ELR (cell line): ENCODE results near the gene GOT1.

Experiments used
- DNase-seq: peaks from one replicate; pipeline ENCODE4 v3.0.0-alpha.2; 2015; ENCODE audit warnings: low read depth

GOT1 gene

DNA sequence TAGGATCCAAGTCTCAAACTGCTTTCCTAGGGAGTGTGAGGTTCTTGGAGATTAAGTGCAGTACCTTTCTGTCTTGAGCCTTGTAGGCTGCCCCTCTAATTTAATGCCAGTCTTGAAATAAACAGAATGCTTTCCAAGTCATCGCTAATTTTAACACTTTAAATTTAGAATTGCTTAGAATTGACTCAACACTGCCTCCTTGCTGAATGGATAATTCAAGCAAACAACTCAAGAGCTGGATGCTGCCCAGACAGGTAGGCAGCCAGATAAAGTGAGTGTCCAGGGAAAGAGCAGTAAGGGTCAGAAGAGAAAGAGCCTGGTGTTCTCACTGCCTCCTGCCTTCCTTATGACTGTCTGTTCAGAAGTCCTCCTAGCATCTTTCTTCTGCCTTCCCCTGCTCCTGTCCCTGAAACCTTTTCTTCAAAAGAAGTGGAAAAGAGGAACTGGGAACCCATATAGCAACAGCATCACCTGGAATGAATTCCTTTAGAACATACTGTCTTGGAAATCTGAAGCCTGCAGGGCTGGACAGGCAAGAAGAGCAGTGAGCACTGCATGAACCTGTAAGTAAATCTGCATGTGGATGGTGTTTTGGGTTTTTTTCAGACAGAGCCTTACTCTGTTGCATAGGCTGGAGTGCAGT, 3.1 kb upstream of the GOT1 start:
- peak; percentile 41 for DNase-seq

GRCh38 chr10:99432881-99433280, 2.5 kb upstream of the GOT1 start:
- no peak for DNase-seq

DNA sequence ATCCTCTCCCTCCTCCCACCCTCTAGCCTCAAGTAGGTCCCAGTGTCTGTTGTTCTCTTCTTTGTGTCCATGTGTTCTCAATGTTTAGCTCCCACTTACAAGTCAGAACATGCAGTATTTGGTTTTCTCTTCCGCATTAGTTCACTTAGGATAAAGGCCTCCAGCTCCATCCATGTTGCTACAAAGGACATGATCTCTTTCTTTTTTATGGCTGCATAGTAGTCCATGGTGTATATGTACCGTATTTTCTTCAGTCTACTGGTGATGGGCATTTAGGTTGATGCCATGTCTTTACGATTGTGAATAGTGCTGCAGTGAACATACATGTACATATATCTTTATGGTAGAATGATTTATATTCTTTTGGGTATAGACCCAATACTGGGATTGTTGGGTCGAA, 1.6 kb upstream of the GOT1 start:
- no peak for DNase-seq

- DNase-seq, result peak; percentile 67
These were observed 851 bp upstream of the GOT1 start for GRCh38 chr10:99431190-99431760.

GRCh38 chr10:99430116-99430450, 341 bp downstream of the GOT1 start:
- peak; percentile 27 for DNase-seq

DNA sequence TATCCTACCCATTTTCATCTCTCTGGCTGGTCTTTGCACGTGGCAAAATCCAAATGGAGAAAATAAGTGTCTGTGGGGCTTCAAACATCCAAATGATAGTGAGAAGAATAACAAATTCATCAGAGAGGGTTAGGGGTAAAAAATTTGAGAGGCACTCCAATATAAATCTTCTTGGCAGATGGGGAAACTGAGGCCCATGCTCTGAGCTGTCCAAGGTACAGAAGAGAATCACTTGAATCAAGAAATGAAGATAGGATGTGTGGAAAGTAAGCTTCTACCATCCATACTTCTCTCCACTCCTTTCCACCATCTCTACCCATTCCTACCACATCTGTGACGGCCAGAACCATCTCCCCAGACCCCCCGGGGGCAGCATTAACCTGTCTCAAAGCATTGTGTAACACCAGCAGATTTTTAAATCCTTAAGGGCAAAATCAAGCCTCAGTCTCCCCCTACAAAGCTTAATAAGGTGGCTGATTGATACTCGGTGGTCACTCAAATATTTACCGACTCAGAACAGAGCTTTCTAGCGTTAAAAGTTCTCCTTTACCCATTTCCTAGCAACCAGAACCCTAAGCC, 818 bp downstream of the GOT1 start:
- DNase-seq, result no peak

DNA sequence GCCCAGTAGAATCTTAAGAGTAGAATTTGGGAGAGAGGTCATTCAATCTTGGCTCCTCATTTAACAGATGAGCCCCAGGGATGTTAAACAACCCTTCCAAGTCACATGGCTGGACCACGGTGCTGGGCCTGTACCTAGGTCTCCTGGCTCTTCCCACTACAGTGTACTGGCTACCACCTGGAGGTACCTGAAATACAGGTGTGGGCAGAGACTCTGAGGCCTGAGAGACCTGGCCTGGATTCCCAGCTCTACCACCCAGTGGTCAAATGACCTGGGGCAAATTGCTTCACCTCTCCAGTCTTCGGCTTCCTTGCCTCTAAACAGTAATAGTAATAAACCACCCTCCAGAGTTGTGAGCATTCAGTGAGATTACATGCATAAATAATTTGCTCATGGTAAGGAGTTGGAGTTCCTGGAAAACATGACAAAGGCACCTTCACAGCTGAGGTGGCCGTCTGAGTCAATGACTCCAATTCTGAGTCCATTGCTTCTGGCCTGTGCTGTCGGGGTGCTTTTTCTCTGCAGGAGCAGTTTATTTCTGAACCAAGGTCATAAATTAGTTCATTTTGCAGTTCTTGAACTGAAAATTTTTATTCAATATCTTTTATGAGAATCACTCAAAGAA, 2.7 kb downstream of the GOT1 start:
- no peak for DNase-seq

DNA sequence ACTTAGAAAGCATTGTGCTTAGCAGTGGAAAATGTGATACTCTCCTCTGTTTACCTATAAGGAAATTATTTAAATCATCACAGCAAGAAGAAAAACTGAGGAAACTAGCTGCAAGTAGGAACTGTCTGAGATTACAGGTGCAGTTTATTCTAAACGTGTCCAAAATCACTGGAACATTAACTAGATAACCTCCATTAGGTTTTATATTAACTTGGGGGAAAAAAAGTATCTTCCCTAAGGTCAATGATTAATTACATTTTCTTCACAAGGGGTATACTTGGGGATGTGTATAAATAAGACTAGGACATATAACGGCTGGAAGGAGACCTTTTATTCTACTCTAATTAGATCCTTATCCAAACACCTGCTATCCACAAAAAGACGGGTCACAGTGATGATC, 3.7 kb downstream of the GOT1 start:
- no peak for DNase-seq

- DNase-seq, result no peak
These were observed 5.2 kb downstream of the GOT1 start for GRCh38 chr10:99425204-99425603.

- DNase-seq, result no peak
These were observed 5.8 kb downstream of the GOT1 start for GRCh38 chr10:99424656-99425055.

DNA sequence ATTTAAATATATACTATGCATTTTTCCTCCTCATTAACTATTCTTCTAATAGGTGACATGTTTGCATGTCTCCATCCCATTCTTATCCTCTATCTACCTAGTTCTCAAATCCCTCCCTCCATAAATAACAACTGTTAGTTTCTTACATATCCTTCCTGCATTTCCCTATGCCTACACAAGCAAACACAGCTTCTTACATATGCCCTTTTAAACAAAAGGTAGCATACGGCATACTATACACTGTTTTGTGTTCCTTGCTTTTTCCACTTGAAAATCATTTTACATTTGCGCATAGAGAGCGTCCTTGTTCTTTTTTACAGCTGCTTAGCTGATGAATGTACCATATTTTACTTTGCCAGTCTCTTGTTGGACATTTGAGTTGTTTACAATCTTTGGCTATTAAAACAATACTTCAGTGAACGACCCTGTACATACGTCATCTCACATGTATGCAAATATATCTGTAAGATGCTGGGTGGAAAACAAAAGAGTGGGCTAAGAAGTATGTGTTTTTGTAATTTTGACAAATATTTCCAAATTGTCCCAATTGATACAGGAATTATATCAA, 7.8 kb downstream of the GOT1 start:
- DNase-seq, result no peak

DNA sequence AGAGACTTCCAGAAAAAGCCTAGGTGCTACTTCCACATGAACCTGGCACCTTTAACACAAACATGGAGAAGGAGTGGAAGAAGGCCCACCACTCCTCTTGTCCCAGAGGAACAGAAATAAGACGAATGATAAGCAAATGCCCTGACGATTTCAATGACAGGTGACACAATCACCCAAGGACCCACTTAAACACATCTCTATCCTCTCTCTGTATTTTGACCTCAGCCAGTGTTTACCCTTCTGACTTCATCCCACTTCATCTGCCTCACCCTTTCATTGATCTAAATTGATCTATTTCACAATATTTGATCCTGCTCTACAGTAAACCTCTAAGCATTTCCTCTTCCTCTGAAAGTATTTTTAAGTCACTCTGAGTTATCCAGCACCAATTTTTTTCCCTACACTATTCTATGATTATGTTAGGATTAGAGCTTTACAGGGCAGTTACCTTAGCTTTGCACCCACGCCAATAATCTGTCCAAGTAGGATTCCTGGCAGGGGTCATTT, 9.1 kb downstream of the GOT1 start:
- DNase-seq, result no peak

- DNase-seq, result no peak
These were observed 10.7 kb downstream of the GOT1 start for GRCh38 chr10:99419688-99420087.

DNA sequence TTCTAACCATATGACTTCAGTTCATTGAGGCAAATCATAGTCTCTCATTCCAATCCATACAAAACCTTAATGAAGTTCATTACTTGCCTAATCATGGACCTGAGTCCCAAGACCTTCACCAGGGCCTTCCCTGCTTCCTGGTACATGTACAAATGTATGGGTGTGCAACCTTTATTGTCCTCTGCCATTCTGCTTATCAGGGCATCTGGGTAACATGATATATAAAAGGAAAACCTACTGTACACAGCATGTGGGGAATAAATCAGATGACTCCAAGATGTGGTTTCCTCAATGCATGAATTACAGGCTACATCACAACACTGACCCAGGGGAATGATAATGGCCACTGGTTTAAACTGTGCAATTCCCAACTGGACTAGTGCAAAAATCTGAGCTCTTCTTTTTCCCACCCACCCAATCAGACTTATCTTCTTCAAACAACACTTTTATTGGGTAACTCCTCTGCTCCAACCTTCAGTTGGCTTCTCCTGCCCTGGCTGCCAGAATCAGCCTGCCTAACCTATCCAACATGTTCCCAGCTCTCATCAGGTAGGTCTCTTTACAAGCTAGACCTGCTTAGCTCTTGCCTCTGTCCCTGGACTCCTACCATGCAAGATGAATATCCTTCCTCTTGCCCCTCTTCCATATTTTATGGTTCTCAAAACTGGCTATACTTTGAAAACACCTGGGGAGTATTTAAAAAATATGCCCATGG, 11.4 kb downstream of the GOT1 start:
- DNase-seq, result no peak

- no peak for DNase-seq
These were observed 18.3 kb downstream of the GOT1 start for GRCh38 chr10:99412099-99412498.

DNA sequence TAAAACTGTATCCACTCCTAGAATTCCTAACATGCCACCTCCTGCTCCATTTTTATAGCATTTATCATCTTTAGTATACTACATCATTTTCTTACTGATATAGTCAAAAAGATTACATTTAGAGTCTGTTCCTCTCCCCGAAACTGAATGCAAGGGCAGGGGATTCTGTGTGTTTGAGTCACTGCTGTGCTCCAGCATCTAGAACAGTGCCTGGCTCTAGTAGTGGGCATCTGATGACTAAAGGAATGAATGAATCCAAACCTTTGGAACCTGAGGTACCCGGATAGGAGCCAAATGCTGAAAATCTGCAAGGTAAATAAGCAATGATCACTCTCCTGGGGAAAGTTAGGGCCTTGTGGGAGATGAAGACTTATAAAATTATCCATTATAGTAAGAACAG, 18.9 kb downstream of the GOT1 start:
- no peak for DNase-seq

DNA sequence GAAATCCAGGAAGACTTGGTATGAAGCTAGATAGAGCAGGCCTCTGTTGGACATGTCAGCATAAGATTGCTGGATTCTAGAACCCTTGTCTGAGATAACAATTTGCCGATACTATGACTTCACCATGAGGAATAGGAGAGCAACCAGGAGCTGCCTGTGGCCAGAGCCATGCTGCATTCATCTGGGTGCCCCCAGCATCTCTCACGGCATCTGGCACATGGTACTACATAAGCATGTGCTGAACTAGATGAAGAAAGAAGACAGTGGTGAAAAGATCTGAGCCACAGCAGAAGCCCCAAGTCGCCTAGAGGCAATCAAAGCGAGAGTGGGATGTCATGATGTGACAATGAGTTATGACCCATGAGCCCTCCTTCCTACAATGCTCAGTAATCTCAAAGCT, 19.5 kb downstream of the GOT1 start:
- no peak for DNase-seq

DNA sequence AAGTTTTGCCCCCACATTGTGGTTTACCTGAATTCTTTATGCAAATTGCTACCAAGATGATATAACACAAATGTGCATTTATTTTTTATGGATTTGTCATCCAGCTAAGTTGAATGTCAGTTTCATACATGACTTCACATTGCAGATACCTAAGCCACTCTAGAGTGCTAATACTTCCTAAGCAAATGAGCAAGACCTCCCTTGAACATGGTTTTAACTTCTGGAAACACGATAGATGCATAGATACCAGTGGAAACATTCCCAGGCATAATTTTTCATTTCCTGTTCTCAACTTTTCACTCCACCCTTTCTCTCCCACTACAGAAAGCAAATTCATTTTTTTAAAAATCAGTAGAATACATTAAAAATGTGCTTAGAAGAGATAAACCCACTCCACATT, 20.3 kb downstream of the GOT1 start:
- no peak for DNase-seq

- no peak for DNase-seq
These were observed 24.3 kb downstream of the GOT1 start for GRCh38 chr10:99406149-99406548.

GRCh38 chr10:99403674-99404073, 26.8 kb downstream of the GOT1 start:
- peak; percentile 81 for DNase-seq

- no peak for DNase-seq
These were observed 30.8 kb downstream of the GOT1 start for GRCh38 chr10:99399664-99400063.

DNA sequence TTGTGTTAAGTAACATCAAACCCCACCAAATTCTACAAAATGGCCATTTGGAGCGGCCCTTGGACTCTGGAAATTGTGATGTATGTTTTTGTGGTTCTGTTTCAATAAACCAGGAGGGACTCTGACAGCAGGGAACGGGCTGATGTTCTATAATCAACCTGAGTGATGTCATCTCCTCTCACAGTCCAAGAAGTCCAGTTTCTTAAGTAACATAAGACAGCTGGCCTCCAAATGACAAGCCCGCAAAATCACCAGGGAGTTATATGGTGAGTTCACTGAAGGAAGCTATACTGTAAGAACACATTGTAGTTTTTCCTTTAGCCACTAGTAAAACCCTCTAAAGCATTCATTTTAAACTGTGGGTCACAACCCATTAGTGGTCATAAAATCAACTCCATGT, 34.0 kb downstream of the GOT1 start:
- DNase-seq, result peak; percentile 82
